HepG2 (cell line): ENCODE measurements around the gene CALML5. TPM values are rescaled to one million over a fixed set of nuclear protein-coding genes. Genes with fewer than 3 reads are reported as not detected.

Source experiments
- BCLAF1 ChIP-seq: fragments of 450-650 bp; IDR thresholded peaks from 2 replicates; pipeline ENCODE4 v1.6.1; 2017; ENCODE audit warnings: mild to moderate bottlenecking
- CREB3 ChIP-seq: sonication (generic); formaldehyde crosslinking; IDR thresholded peaks from 2 replicates; pipeline ENCODE4 v1.5.0; 2020; ENCODE audit warnings: missing genetic modification reagents
- DRAP1 ChIP-seq: IDR thresholded peaks from 2 replicates; pipeline ENCODE4 v1.6.1; 2016; ENCODE audit warnings: missing genetic modification reagents, missing compliant biosample characterization
- E2F2 ChIP-seq: sonication (generic); formaldehyde crosslinking; IDR thresholded peaks from 2 replicates; pipeline ENCODE4 v1.4.0; 2020; ENCODE audit warnings: missing genetic modification reagents, borderline replicate concordance
- FLYWCH1 ChIP-seq: sonication (generic); formaldehyde crosslinking; IDR thresholded peaks from 2 replicates; pipeline ENCODE4 v1.8.1; 2023; ENCODE audit warnings: mild to moderate bottlenecking, missing genetic modification reagents
- HNRNPH1 ChIP-seq: fragments of 200-400 bp; formaldehyde crosslinking; optimal IDR thresholded peaks from 2 replicates; pipeline ENCODE3; 2017; ENCODE audit warnings: mild to moderate bottlenecking, low read depth, low read length
- HOXA5 ChIP-seq: sonication (generic); formaldehyde crosslinking; IDR thresholded peaks from 2 replicates; pipeline ENCODE4 v1.4.0; 2020; ENCODE audit warnings: missing genetic modification reagents
- ISL2 ChIP-seq: sonication (generic); formaldehyde crosslinking; IDR thresholded peaks from 2 replicates; pipeline ENCODE4 v1.5.0; 2020; ENCODE audit warnings: missing genetic modification reagents
- ISX ChIP-seq: sonication (generic); formaldehyde crosslinking; conservative IDR thresholded peaks from 2 replicates; pipeline ENCODE4 v1.5.0; 2020; ENCODE audit warnings: missing genetic modification reagents
- KDM2A ChIP-seq: sonication (generic); formaldehyde crosslinking; IDR thresholded peaks from 2 replicates; pipeline ENCODE4 v1.4.0; 2020; ENCODE audit warnings: low read depth, missing genetic modification reagents, borderline replicate concordance
- KDM5B ChIP-seq: sonication (generic); formaldehyde crosslinking; IDR thresholded peaks from 2 replicates; pipeline ENCODE4 v1.4.0; 2020; ENCODE audit warnings: missing genetic modification reagents, mild to moderate bottlenecking, borderline replicate concordance
- NAIF1 ChIP-seq: sonication (generic); formaldehyde crosslinking; IDR thresholded peaks from 2 replicates; pipeline ENCODE4 v1.5.0; 2020; ENCODE audit warnings: mild to moderate bottlenecking, missing genetic modification reagents, borderline replicate concordance
- POLR2A ChIP-seq, 2 experiments: IDR thresholded peaks; 2 replicates each; pipeline ENCODE4 v1.6.1; 2011; ENCODE audit warnings: low read depth in 2 of 2, low read length in 2 of 2, mild to moderate bottlenecking in 1 of 2, moderate library complexity in 1 of 2; ENCODE audit not compliant: insufficient read depth in 1 of 2
- THYN1 ChIP-seq: sonication (generic); formaldehyde crosslinking; IDR thresholded peaks from 2 replicates; pipeline ENCODE4 v1.8.1; 2023; ENCODE audit warnings: low read depth, mild to moderate bottlenecking, moderate library complexity, missing genetic modification reagents, borderline replicate concordance
- YEATS4 ChIP-seq: sonication (generic); formaldehyde crosslinking; IDR thresholded peaks from 2 replicates; pipeline ENCODE4 v1.4.0; 2020; ENCODE audit warnings: missing genetic modification reagents, borderline replicate concordance
- ZC3H4 ChIP-seq: sonication (generic); formaldehyde crosslinking; IDR thresholded peaks from 2 replicates; pipeline ENCODE4 v1.4.0; 2020; ENCODE audit warnings: missing genetic modification reagents, borderline replicate concordance
- ZNF12 ChIP-seq: sonication (generic); formaldehyde crosslinking; IDR thresholded peaks from 2 replicates; pipeline ENCODE4 v1.5.0; 2020; ENCODE audit warnings: missing genetic modification reagents
- ZNF234 ChIP-seq: sonication (generic); formaldehyde crosslinking; conservative IDR thresholded peaks from 2 replicates; pipeline ENCODE4 v1.5.1; 2020; ENCODE audit warnings: mild to moderate bottlenecking, missing genetic modification reagents
- ZNF292 ChIP-seq: sonication (generic); formaldehyde crosslinking; IDR thresholded peaks from 2 replicates; pipeline ENCODE4 v1.8.1; 2022; ENCODE audit warnings: mild to moderate bottlenecking, low read depth, missing genetic modification reagents, borderline replicate concordance
- ZNF317 ChIP-seq: sonication (generic); formaldehyde crosslinking; IDR thresholded peaks from 2 replicates; pipeline ENCODE4 v1.5.0; 2020; ENCODE audit warnings: mild to moderate bottlenecking, missing genetic modification reagents
- ZNF660 ChIP-seq: sonication (generic); formaldehyde crosslinking; IDR thresholded peaks from 2 replicates; pipeline ENCODE4 v1.5.1; 2020; ENCODE audit warnings: mild to moderate bottlenecking, low read depth, missing genetic modification reagents, borderline replicate concordance
- ZNF777 ChIP-seq: sonication (generic); formaldehyde crosslinking; IDR thresholded peaks from 2 replicates; pipeline ENCODE4 v1.4.0; 2020; ENCODE audit warnings: missing genetic modification reagents
- ZSCAN12 ChIP-seq: sonication (generic); formaldehyde crosslinking; IDR thresholded peaks from 2 replicates; pipeline ENCODE4 v1.9.0; 2021; ENCODE audit warnings: mild to moderate bottlenecking, missing genetic modification reagents
- polyA plus RNA-seq, 8 experiments: library from polyadenylated mRNA; depleted of rRNA in 3 of 8; stranded (reverse) in 7 of 8; unstranded in 1 of 8; fragments of >200 nt; fragmentation: Illumina TruSeq in 4 of 8; extraction: Trizol in 4 of 8; gene quantifications; 2 replicates each; pipeline versions ENCODE4 v1.2.1 to v1.2.3, GENCODE V29; 2011 to 2016; ENCODE audit warnings: low read depth in 4 of 8, missing spikeins in 1 of 8, mixed read lengths in 1 of 8; ENCODE audit not compliant: insufficient read depth in 1 of 8
- total RNA-seq, 5 experiments: library from RNA; depleted of rRNA; stranded (reverse); fragments of >200 nt; fragmentation: Illumina TruSeq; extraction: Trizol; gene quantifications; 2 replicates each; pipeline ENCODE4 v1.2.3, GENCODE V29; 2016; ENCODE audit warnings: low read depth in 1 of 5

The CALML5 gene
- total and polyA plus RNA-seq, 2 of the 13 experiments (the other 11 are each of a cell fraction or from before 2014, with no cell fraction given): not detected

- TF ChIP-seq HOXA5 (no peak), ZNF317 (CRISPR knock-in tag) (no peak), POLR2A (IDR thresholded peaks at IDR 0.05; ENCODE audit: insufficient read depth in 1 of 2, low read depth in 2 of 2, low read length in 2 of 2) (0 out of 4 replicates have a peak, but pooled peaks of 1 of the 2 experiments have one; percentile 25), ZSCAN12 (CRISPR knock-in tag) (0 out of 2 replicates have a peak, but pooled peaks have one; percentile 19), KDM5B (CRISPR knock-in tag) (0 out of 2 replicates have a peak, but pooled peaks have one; percentile 21), BCLAF1 (no peak), E2F2 (CRISPR knock-in tag) (no peak), CREB3 (CRISPR knock-in tag) (no peak), KDM2A (CRISPR knock-in tag) (no peak), ZNF777 (0 out of 2 replicates have a peak, but pooled peaks have one; percentile 33), HNRNPH1 (no peak), ZC3H4 (CRISPR knock-in tag) (no peak), ZNF234 (CRISPR knock-in tag) (no peak), THYN1 (CRISPR knock-in tag) (no peak), ISL2 (CRISPR knock-in tag) (no peak), ZNF292 (CRISPR knock-in tag) (peak; percentile 68; the same call in 1 of the 2 replicates), ZNF12 (CRISPR knock-in tag) (no peak), DRAP1 (CRISPR knock-in tag) (0 out of 2 replicates have a peak, but pooled peaks have one; percentile 9), ZNF660 (CRISPR knock-in tag) (no peak), NAIF1 (CRISPR knock-in tag) (no peak), ISX (CRISPR knock-in tag) (no peak), FLYWCH1 (CRISPR knock-in tag) (no peak), YEATS4 (CRISPR knock-in tag) (no peak; the same call in 1 of the 2 replicates)
Observed at GRCh38 chr10:5547681-5547930, 48.2 kb upstream of the CALML5 start (continued).
